Pancreas (tissue), 10 donors: ENCODE data around the gene SLC44A1. TPM values are rescaled to one million over a fixed set of nuclear protein-coding genes. Genes with fewer than 3 reads are reported as not detected.

Experiments used
- ATAC-seq, 4 donors: fragments of 200-7000 bp; cut with Tn5 transposase; one replicate each; pipeline versions ENCODE4 v1.8.0 to v1.9.1; 2020; ENCODE audit warnings: mild to moderate bottlenecking in 4 of 4, moderate library complexity in 4 of 4
- DNase-seq, 6 donors: peaks; one replicate each; pipeline ENCODE4 v3.0.0-alpha.2; 2020
- FAIRE-seq: peaks from 2 replicates; lab custom pipeline; 2012; peaks lifted over from hg19 to GRCh38; lab: Jason Lieb, UNC
- H3K27ac ChIP-seq, 4 donors: fragments of 200-600 bp; sonication (generic); 1 replicate in 3 of 4; 2 replicates in 1 of 4; pipeline versions ENCODE4 v1.5.0 to v1.8.0; 2020
- H3K27me3 ChIP-seq, 4 donors: fragments of 200-600 bp; one replicate each; pipeline ENCODE4 v1.8.0; 2021
- H3K36me3 ChIP-seq, 3 donors: fragments of 200-600 bp; sonication (generic) in 1 of 3; one replicate each; pipeline versions ENCODE4 v1.5.0 to v1.8.0; 2020 to 2021
- H3K4me1 ChIP-seq, 3 donors: fragments of 200-600 bp; one replicate each; pipeline ENCODE4 v1.8.0; 2021
- H3K4me3 ChIP-seq, 4 donors: fragments of 200-600 bp; sonication (generic) in 2 of 4; one replicate each; pipeline versions ENCODE4 v1.5.0 to v1.8.0; 2020 to 2021
- H3K9me3 ChIP-seq, 4 donors: fragments of 200-600 bp; one replicate each; pipeline ENCODE4 v1.8.0; 2021
- CTCF ChIP-seq, 4 donors: fragments of 200-600 bp; sonication (generic) in 3 of 4; IDR thresholded peaks; one replicate each; pipeline versions ENCODE4 v1.5.0 to v1.8.0; 2021; ENCODE audit warnings: antibody characterized with exemption in 4 of 4
- WGBS, 2 donors: extraction: QIAGEN DNeasy Blood & Tissue Kit; methylation state at CpG; one replicate each; pipeline ENCODE4 v1.1.7; 2013; 5-methylcytosine and 5-hydroxymethylcytosine counted together
- intact Hi-C, 3 donors: fragments of 100-400 bp; cut with DNase I; formaldehyde crosslinking; loops; one replicate each; pipeline versions ENCODE4 v1.11.1 to v1.14.2; 2022
- polyA plus RNA-seq, 2 donors: library from polyadenylated mRNA; stranded (reverse); fragments of 200-250 nt; gene quantifications; one replicate each; pipeline ENCODE4 v1.2.3, GENCODE V29; 2013
- total RNA-seq, 6 donors: library from RNA; stranded (reverse); fragmentation: NEBNext Ultra II Directional in 4 of 6; extraction: Animal tissue kit (Norgen Biotek cat#: 25700) in 4 of 6; gene quantifications; one replicate each; pipeline versions ENCODE4 v1.2.1 to v1.2.4, GENCODE V29; 2021 to 2023
- donor health status: healthy with polysubstance abuse.
- donor health status: DM: no; HTN: no; CAD: no; lungs with moderate emphysema.
- donor health status: DM: no; HTN: no; CAD: no.
- donor health status: control.
- donor health status: control.
- donor health status: Bipolar disorder and iron deficiency.
- donor health status: DM: yes; HTN: yes; CAD: no.
- donor health status: DM: no; HTN: no; CAD: no.
- donor health status: DM: no; HTN: no; CAD: no.
- donor health status: DM: yes; HTN: yes; CAD: no.

The SLC44A1 gene
- total and polyA plus RNA-seq, 8 donors, result 4.6 to 32.3 (median 19.3) TPM

GRCh38 chr9:105296445-105296844, 52.0 kb downstream of the SLC44A1 start:
- Histone ChIP-seq H3K27ac (peak overlapping the region in 2 of 4 donors; percentile 8 to 22), H3K27me3 (no peaks in the 10 kb centered on the region), H3K4me1 (peaks cover 0 to 15% (median 4%) of the 10 kb centered on the region in 3 donors), H3K4me3 (no peak overlapping the region), H3K36me3 (no peaks in the 10 kb centered on the region), H3K9me3 (no peaks in the 10 kb centered on the region)
- FAIRE-seq, result no peak
- no peak for TF ChIP-seq CTCF (IDR thresholded peaks at IDR 0.05)
- intact Hi-C loops, result no loop called here
- DNase-seq, result no peak
- ATAC-seq, result no peak
- 30 to 47% methylated on average over 1 of the region's 1 CpG for WGBS, 2 donors

GRCh38 chr9:105296877-105297287, 52.4 kb downstream of the SLC44A1 start:
- ATAC-seq, result peak; percentile 43 to 80 (median 76)
- Histone ChIP-seq H3K27ac (peak overlapping the region in 2 of 4 donors; percentile 8 to 22), H3K9me3 (no peaks in the 10 kb centered on the region), H3K27me3 (no peaks in the 10 kb centered on the region), H3K36me3 (no peaks in the 10 kb centered on the region), H3K4me1 (peaks cover 0 to 10% (median 8%) of the 10 kb centered on the region in 3 donors), H3K4me3 (no peak overlapping the region)
- WGBS, 2 donors, result 30 to 52% methylated on average over 2 of the region's 2 CpGs
- no peak for FAIRE-seq
- intact Hi-C loops, result no loop called here
- no peak for TF ChIP-seq CTCF (IDR thresholded peaks at IDR 0.05)
- no peak for DNase-seq

GRCh38 chr9:105297442-105298075, 53.1 kb downstream of the SLC44A1 start:
- Histone ChIP-seq H3K36me3 (no peaks in the 10 kb centered on the region), H3K27ac (peak overlapping the region in 1 of 4 donors; percentile 8), H3K4me3 (no peak overlapping the region), H3K27me3 (no peaks in the 10 kb centered on the region), H3K9me3 (no peaks in the 10 kb centered on the region), H3K4me1 (peaks cover 0 to 10% (median 8%) of the 10 kb centered on the region in 3 donors)
- TF ChIP-seq CTCF (IDR thresholded peaks at IDR 0.05), result no peak
- 93 to 94% methylated on average over 14 of the region's 14 CpGs for WGBS, 2 donors
- no peak for ATAC-seq
- no peak for DNase-seq
- FAIRE-seq, result no peak
- intact Hi-C loops, result no loop called here

- H3K4me3 ChIP-seq, result no peak overlapping the region
- DNase-seq (peak in 1 of 6 donors; percentile 36), ATAC-seq (peak; percentile 72 to 78 (median 74)), FAIRE-seq (no peak)
- no peak for TF ChIP-seq CTCF (IDR thresholded peaks at IDR 0.05)
- no peaks in the 10 kb centered on the region for H3K36me3 ChIP-seq
- H3K9me3 ChIP-seq, result no peaks in the 10 kb centered on the region
- peak overlapping the region in 1 of 4 donors; percentile 2 for H3K27ac ChIP-seq
- 89 to 93% methylated on average over 7 of the region's 7 CpGs for WGBS, 2 donors
- H3K27me3 ChIP-seq, result no peaks in the 10 kb centered on the region
- H3K4me1 ChIP-seq, result peaks cover 0 to 10% (median 8%) of the 10 kb centered on the region in 3 donors
- intact Hi-C loops, result no loop called here
These were observed 54.9 kb downstream of the SLC44A1 start for GRCh38 chr9:105299190-105299854.

GRCh38 chr9:105302728-105303127, 58.3 kb downstream of the SLC44A1 start:
- intact Hi-C loops, result no loop called here
- Histone ChIP-seq H3K4me1 (peaks cover 0 to 10% (median 6%) of the 10 kb centered on the region in 3 donors), H3K4me3 (no peak overlapping the region), H3K9me3 (no peaks in the 10 kb centered on the region), H3K27me3 (no peaks in the 10 kb centered on the region), H3K27ac (no peak overlapping the region), H3K36me3 (no peaks in the 10 kb centered on the region)
- no peak for TF ChIP-seq CTCF (IDR thresholded peaks at IDR 0.05)
- WGBS, 2 donors, result 83 to 90% methylated on average over 2 of the region's 2 CpGs
- FAIRE-seq (no peak), DNase-seq (no peak), ATAC-seq (no peak)
